Mesendoderm (in vitro differentiated cells): ENCODE measurements around the gene PNPLA8.
"Not testable (repeated sequence)": the region's sequence is repeated elsewhere in the genome, so short reads cannot be mapped to it uniquely, and the experiment has no call there.

Experiments used
- DNase-seq: peaks from one replicate; pipeline ENCODE4 v3.0.0; 2013
- H2AK5ac ChIP-seq: 2 replicates; pipeline ENCODE4 v1.6.1; 2013; ENCODE audit warnings: low read length, inconsistent platforms
- H2BK120ac ChIP-seq: 2 replicates; pipeline ENCODE4 v1.6.1; 2013; ENCODE audit warnings: low read depth, mild to moderate bottlenecking, low read length, moderate library complexity, mixed read lengths
- H2BK15ac ChIP-seq: replicated peaks from 2 replicates; pipeline ENCODE4 v1.6.1; 2013; ENCODE audit warnings: low read depth, mild to moderate bottlenecking, moderate library complexity
- H2BK5ac ChIP-seq: 2 replicates; pipeline ENCODE4 v1.6.1; 2013; ENCODE audit warnings: low read length, inconsistent platforms
- H3K18ac ChIP-seq: 2 replicates; pipeline ENCODE4 v1.6.1; 2013; ENCODE audit warnings: mild to moderate bottlenecking, low read length, mixed read lengths
- H3K23ac ChIP-seq: one replicate; pipeline ENCODE4 v1.6.1; 2013; ENCODE audit warnings: low read length
- H3K27ac ChIP-seq: 2 replicates; pipeline ENCODE4 v1.5.1; 2013; ENCODE audit warnings: low read depth, mild to moderate bottlenecking, inconsistent platforms, low read length, moderate library complexity
- H3K27me3 ChIP-seq: 2 replicates; pipeline ENCODE4 v1.6.1; 2013; ENCODE audit warnings: low read length, control low read depth, mild to moderate bottlenecking, inconsistent platforms; ENCODE audit not compliant: insufficient read depth, poor library complexity
- H3K36me3 ChIP-seq: 2 replicates; pipeline ENCODE4 v1.6.1; 2013; ENCODE audit warnings: low read length, inconsistent platforms; ENCODE audit not compliant: control insufficient read depth, insufficient read depth
- H3K4ac ChIP-seq: one replicate; pipeline ENCODE4 v1.6.1; 2013; ENCODE audit warnings: low read depth, mild to moderate bottlenecking, low read length, moderate library complexity
- H3K4me1 ChIP-seq: 2 replicates; pipeline ENCODE4 v1.6.1; 2013; ENCODE audit warnings: low read depth, low read length, inconsistent platforms; ENCODE audit not compliant: control insufficient read depth
- H3K4me2 ChIP-seq: 2 replicates; pipeline ENCODE4 v1.6.1; 2013; ENCODE audit warnings: low read length
- H3K4me3 ChIP-seq: 2 replicates; pipeline ENCODE4 v1.5.1; 2013; ENCODE audit warnings: mild to moderate bottlenecking, low read length
- H3K56ac ChIP-seq: one replicate; pipeline ENCODE4 v1.6.1; 2013; ENCODE audit warnings: low read length
- H3K79me1 ChIP-seq: 2 replicates; pipeline ENCODE4 v1.6.1; 2013; ENCODE audit warnings: low read length, inconsistent platforms
- H3K79me2 ChIP-seq: 2 replicates; pipeline ENCODE4 v1.6.1; 2013; ENCODE audit warnings: mild to moderate bottlenecking, low read length; ENCODE audit not compliant: control insufficient read depth, insufficient read depth
- H3K9ac ChIP-seq: 2 replicates; pipeline ENCODE4 v1.6.1; 2013; ENCODE audit warnings: low read length, inconsistent platforms
- H4K5ac ChIP-seq: one replicate; pipeline ENCODE4 v1.6.1; 2013; ENCODE audit warnings: low read length
- H4K8ac ChIP-seq: one replicate; pipeline ENCODE4 v1.6.1; 2013; ENCODE audit warnings: low read depth, mild to moderate bottlenecking, control low read depth, low read length, moderate library complexity
- WGBS: extraction: QIAGEN DNeasy Blood & Tissue Kit; methylation state at CpG from one replicate; pipeline ENCODE4 v1.1.7; 2013; ENCODE audit warnings: low lambda C conversion rate, missing lambda C conversion rate; ENCODE audit not compliant: insufficient coverage; ENCODE audit errors: extremely low coverage; 5-methylcytosine and 5-hydroxymethylcytosine counted together

Gene PNPLA8

DNA sequence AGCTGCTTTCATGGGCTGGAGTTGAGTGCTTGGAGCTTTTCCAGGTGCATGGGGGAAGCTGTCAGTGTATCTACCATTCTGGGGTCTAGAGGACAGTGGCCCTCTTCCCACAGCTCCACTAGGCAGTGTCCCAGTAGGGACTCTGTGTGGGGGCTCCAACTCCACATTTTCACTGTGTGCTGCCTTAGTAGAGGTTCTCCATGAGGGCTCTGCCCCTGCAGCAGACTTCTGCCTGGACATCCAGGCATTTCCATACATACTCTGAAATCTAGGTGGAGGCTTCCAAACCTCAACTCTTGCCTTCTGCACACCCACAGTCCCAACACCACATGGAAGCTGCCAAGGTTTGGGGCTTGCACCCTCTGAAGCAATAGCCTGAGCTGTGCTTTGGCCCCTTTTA, 30.7 kb upstream of the PNPLA8 start:
- not testable (repeated sequence) for DNase-seq, H3K18ac ChIP-seq, H3K4me3 ChIP-seq, H3K4ac ChIP-seq, H3K36me3 ChIP-seq, H3K79me2 ChIP-seq, H3K27ac ChIP-seq, H2BK120ac ChIP-seq, H4K8ac ChIP-seq, H4K5ac ChIP-seq, H2AK5ac ChIP-seq, H2BK15ac ChIP-seq, H3K27me3 ChIP-seq, H3K4me2 ChIP-seq, H3K4me1 ChIP-seq, H3K56ac ChIP-seq, H3K9ac ChIP-seq, H3K23ac ChIP-seq, H3K79me1 ChIP-seq, H2BK5ac ChIP-seq

DNA sequence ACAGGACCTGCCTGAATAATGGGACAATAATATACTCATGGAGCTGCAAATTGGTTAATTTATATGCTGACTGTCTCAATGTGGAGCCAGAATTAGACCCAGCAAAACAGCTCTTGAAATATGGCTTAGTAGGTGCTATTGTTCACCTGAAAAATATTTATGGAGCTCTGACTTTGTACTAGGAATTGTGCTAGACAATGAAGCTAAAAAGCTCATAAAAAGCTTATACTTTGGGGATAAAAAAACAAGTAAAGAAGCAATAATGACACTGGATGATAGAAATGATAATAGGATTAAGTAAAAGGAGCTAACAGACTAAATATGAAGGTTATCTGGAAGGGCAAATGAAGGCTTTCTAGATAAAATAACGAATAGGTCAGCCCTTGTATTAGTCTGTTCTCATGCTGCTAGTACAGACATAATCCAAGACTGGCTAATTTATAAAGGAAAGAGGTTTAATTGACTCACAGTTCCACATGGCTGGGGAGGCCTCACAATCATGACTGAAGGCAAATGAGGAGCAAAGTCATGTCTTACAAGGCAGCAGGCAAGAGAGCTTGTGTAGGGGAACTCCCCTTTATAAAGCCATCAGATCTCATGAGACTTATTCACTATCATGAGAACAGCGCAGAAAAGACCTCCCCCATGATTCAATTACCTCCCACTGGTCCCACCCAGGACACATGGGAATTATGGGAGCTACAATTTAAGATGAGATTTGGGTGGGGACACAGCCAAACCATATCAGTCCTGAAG, 22.4 kb upstream of the PNPLA8 start:
- not testable (repeated sequence) for H3K79me1 ChIP-seq, H4K5ac ChIP-seq, H3K18ac ChIP-seq, H3K23ac ChIP-seq, H3K27ac ChIP-seq, H3K4ac ChIP-seq, DNase-seq, H2AK5ac ChIP-seq, H3K56ac ChIP-seq, H2BK5ac ChIP-seq, H2BK120ac ChIP-seq, H3K79me2 ChIP-seq, H3K36me3 ChIP-seq, H3K4me3 ChIP-seq, H3K27me3 ChIP-seq, H4K8ac ChIP-seq, H3K9ac ChIP-seq, H3K4me2 ChIP-seq, H2BK15ac ChIP-seq, H3K4me1 ChIP-seq
- WGBS: no CpG with 5 or more reads among the region's 2 CpGs

DNA sequence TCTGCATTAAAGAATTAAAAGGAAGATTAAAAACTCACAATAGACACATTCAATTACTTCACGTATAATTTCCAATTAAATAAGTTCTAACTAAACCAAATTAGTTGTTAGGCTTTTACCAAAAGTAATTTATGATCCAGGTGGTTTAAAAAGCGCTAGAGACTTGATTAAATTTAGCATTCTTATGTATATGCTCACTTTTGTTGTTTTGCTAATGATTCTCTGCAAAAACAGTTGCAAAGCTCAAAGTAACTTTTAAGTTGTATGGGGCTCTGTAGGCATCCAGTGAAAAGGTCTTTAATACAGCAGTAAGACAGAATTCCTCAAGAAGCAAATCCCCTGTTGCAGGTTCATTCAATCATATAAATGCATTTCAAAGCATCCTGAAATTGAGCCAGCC, 15.5 kb upstream of the PNPLA8 start:
- 100% methylated on average over 1 of the region's 2 CpGs for WGBS
- no peaks in the 10 kb centered on the region for H3K27me3 ChIP-seq
- no peak overlapping the region for H2AK5ac ChIP-seq
- no peak overlapping the region for H4K5ac ChIP-seq
- no peaks in the 10 kb centered on the region for H3K36me3 ChIP-seq
- no peak overlapping the region for H2BK15ac ChIP-seq
- H2BK5ac ChIP-seq: no peak overlapping the region
- no peak for DNase-seq
- no peak overlapping the region for H4K8ac ChIP-seq
- H3K4me1 ChIP-seq: no peaks in the 10 kb centered on the region
- H3K9ac ChIP-seq: no peak overlapping the region
- H3K4ac ChIP-seq: no peak overlapping the region
- no peaks in the 10 kb centered on the region for H3K79me1 ChIP-seq
- H3K27ac ChIP-seq: no peak overlapping the region
- no peak overlapping the region for H3K4me3 ChIP-seq
- H3K79me2 ChIP-seq: no peaks in the 10 kb centered on the region
- no peak overlapping the region for H3K18ac ChIP-seq
- H3K4me2 ChIP-seq: no peak overlapping the region
- H3K23ac ChIP-seq: no peak overlapping the region
- no peak overlapping the region for H2BK120ac ChIP-seq
- no peak overlapping the region for H3K56ac ChIP-seq

DNA sequence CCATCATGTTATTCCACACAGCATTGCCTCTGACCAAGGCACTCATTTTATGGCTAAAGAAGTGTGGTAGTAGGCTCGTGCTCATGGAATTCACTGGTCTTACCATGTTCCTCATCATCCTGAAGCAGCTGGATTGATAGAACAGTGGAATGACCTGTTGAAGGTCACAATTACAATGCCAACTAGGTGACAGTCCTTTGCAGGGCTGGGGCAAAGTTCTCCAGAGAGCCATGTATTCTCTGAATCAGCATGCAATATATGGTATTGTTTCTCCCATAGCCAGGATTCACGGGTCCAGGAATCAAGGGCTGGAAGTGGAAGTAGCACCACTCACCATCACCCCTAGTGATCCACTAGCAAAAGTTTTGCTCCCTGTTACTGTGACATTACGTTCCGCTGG, 12.8 kb upstream of the PNPLA8 start:
- H3K4me2 ChIP-seq, H3K9ac ChIP-seq, H3K4me3 ChIP-seq, H3K27me3 ChIP-seq, H3K56ac ChIP-seq, H2AK5ac ChIP-seq, H3K18ac ChIP-seq, H4K8ac ChIP-seq, H3K36me3 ChIP-seq, H3K79me1 ChIP-seq, H3K27ac ChIP-seq, H3K79me2 ChIP-seq, H2BK120ac ChIP-seq, H4K5ac ChIP-seq, DNase-seq, H3K4ac ChIP-seq, H3K23ac ChIP-seq, H2BK15ac ChIP-seq, H2BK5ac ChIP-seq, H3K4me1 ChIP-seq: not testable (repeated sequence)
- WGBS: no CpG with 5 or more reads among the region's 4 CpGs

DNA sequence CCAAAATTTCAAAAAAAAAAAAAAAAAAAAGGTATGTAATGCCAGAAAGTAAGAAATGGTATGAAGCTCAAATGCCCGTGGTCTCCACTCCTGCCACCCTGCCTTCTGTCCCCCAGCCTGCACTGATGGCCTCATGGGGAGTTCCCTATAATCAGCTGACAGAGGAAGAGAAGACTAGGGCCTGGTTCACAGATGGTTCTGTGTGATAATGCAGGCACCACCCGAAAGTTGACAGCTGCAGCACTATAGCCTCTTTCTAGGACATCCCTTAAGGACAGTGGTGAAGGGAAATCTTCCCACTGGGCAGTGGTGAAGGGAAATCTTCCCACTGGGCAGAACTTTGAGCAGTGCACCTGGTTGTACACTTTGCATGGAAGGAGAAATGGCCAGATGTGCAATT, 12.3 kb upstream of the PNPLA8 start:
- H2AK5ac ChIP-seq, H2BK5ac ChIP-seq, H3K4me1 ChIP-seq, H3K4me2 ChIP-seq, H3K9ac ChIP-seq, H3K27me3 ChIP-seq, H3K4me3 ChIP-seq, H2BK15ac ChIP-seq, DNase-seq, H3K23ac ChIP-seq, H3K18ac ChIP-seq, H2BK120ac ChIP-seq, H3K27ac ChIP-seq, H4K8ac ChIP-seq, H3K36me3 ChIP-seq, H4K5ac ChIP-seq, H3K56ac ChIP-seq, H3K4ac ChIP-seq, H3K79me1 ChIP-seq, H3K79me2 ChIP-seq: not testable (repeated sequence)
- no CpG with 5 or more reads among the region's 2 CpGs for WGBS

DNA sequence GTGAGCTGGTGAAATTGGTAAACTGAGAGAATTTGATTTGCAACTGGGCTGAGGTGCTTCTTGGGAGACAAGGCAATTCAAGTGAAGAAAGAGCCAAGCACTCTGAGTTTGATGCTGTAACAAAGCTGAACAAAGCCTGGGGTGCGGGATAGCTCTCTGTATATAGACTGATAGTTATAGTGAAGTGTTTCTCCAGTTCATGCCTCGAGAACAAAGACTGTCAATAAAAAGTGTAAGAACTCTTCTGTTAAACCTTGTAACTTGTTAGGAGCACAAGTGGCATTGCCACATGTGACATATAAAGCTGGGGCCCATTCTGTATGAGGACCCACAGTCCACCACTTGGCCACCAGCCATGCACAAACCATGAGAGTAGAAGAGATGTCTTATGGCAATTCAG, 11.3 kb upstream of the PNPLA8 start:
- no peak for DNase-seq
- no peak overlapping the region for H3K4me2 ChIP-seq
- no peak overlapping the region for H3K4ac ChIP-seq
- H3K4me3 ChIP-seq: no peak overlapping the region
- H2BK15ac ChIP-seq: no peak overlapping the region
- no peaks in the 10 kb centered on the region for H3K27me3 ChIP-seq
- WGBS: no CpG with 5 or more reads among the region's 2 CpGs
- no peak overlapping the region for H2AK5ac ChIP-seq
- H3K56ac ChIP-seq: no peak overlapping the region
- no peak overlapping the region for H2BK120ac ChIP-seq
- no peak overlapping the region for H3K27ac ChIP-seq
- H3K9ac ChIP-seq: no peak overlapping the region
- H3K23ac ChIP-seq: no peak overlapping the region
- H3K18ac ChIP-seq: no peak overlapping the region
- no peaks in the 10 kb centered on the region for H3K79me1 ChIP-seq
- H4K5ac ChIP-seq: no peak overlapping the region
- no peaks in the 10 kb centered on the region for H3K4me1 ChIP-seq
- no peaks in the 10 kb centered on the region for H3K36me3 ChIP-seq
- H3K79me2 ChIP-seq: no peaks in the 10 kb centered on the region
- no peak overlapping the region for H2BK5ac ChIP-seq
- H4K8ac ChIP-seq: no peak overlapping the region
